Activated effector memory CD4-positive, alpha-beta T cell treated with anti-CD3 and anti-CD28 coated beads, Interleukin-2, amount 50 U/mL, for 16 hours (primary cell): Measurements from ENCODE around the gene GPR176.
"Not testable (repeated sequence)": the region's sequence is repeated elsewhere in the genome, so short reads cannot be mapped to it uniquely, and the experiment has no call there.

Experiments
- DNase-seq: peaks from one replicate; pipeline ENCODE4 v3.0.0-alpha.2; 2020

GPR176 gene

DNA sequence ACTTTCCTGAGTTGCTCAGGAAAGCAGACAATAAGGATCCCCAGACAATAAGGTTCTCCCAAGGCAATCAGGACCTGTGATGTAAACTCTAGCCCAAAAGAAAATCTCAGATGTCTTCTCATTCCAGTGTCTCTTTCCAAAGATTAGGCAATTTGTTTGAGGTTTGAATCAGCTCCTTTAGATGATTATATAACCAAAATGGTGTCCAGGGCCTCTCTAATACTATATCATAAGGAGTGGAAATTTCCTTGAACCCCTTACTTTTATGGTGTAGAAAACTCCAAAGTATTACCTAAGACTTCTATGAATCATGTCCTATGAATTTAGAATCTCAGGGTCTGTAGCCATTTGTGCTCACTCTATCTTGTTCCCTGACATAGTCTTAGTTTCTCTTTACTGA lies 65.9 kb downstream of the GPR176 start:
- DNase-seq, result no peak

DNA sequence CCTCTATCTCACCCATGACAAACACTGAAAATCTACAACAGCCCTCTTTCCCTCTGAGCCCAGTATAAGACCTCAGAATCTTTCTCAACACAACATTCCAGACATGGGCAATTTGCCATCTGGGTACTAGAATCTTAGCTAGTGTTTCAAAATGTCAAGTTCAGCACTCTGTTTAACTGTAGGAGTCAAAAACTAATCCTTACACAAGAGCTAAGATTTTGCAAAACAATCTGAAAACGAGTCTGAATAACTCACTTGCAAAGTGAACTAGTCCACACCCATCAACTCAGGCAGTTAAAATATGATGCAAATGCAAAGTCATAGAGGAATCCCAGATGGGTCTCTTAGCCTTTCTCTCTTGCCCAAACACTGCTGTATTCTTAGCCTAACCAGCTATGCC lies 67.8 kb downstream of the GPR176 start:
- no peak for DNase-seq

DNA sequence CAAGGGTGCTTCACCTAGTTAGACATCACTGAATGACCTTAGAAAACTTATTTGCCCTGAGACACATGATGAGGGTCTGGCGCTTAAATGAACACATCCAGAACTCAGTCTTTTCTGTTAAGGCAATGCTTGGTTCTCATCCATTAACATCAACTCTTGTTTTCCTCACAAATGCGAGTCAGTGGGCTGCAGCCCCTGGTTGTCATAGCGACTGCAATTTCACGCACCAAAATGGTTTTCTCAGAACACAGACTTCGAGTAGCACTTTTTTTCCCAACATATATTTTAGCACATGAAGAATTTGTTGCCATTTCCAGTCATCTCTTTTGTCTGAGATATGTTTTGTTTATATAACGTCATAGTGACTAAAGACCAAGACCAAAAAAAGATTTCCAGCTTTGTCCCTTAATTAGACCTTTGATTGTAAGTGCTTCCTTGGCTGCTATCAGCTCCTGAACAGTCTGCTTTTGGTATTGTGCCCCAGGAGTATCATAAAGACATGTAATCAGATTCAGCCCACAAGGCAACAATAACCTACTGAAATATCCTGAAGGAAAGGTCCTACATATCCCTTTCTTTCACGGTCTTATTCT lies 68.5 kb downstream of the GPR176 start:
- DNase-seq, result no peak

DNA sequence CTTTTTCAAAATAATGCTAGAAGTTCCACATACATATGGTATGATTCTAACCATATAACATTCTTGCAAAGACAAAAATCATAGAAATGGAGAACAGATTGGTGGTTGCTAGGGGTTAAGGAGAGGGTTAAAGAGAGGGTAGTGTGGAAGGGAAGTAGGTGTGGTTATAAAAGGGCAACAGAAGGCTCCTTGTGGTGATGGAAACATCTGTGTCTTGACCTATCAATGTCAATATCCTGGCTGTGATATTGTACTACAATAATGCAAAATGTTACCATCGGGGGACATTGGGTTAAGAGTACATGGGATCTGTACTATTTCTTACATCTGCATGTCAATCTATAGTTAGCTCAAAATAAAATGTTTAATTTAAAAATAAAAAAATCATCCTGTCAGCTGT lies 69.6 kb downstream of the GPR176 start:
- no peak for DNase-seq

DNA sequence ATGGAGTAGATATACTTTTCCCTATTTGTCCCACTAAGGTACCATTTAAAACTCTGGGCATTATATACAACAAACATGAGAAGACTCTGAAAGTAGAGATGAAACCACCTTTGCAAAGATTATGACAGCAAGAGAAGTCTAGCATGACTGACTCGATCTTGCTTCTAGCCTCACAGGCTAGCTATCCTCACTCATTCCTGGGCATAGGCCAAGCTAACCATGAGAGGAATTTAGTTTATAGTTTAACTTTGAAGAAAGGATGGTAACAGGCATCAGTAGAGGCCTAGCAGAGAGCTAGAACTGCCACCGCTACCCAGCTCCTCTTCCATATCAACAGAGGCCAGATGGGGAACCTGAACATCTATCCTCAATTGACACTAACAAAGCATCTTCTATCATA lies 74.0 kb downstream of the GPR176 start:
- DNase-seq, result no peak

DNA sequence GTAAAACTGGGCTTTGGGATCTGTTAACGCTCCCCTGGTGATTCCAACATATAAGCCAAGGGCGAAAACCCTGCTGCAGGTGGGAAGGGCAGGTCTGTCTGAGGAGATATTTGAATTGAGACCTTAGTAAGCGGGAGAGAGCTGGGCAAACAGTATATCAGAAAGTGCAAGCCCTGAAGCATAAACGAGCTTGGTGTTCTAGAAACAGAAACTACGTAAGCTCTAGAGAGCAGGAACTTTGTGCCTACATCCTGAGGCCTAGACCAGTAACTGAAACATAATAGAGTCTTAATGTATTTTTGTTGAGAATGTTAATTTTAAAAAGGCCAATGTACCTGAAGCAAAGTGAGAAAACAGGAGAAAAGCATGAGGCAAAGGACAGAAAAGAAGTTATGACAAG lies 74.5 kb downstream of the GPR176 start:
- no peak for DNase-seq

DNA sequence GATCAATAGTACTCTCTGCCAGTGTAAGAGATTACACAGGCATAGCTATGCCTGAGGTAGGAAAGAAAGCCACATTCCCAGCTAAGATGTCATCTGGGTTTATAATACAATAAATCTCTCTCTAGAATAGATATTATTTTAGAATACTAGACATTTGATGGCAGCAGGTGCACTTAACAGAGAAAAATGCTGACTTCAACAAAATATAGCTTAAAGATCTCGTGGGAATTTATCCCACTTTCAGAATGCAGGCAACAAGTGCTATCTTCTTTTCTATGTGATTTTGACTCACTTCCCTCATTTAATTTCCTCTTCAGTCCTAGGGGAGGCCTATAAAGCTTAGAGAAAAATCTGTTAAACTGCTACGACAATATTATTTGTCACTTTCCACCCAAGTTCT lies 76.5 kb downstream of the GPR176 start:
- DNase-seq, result no peak

DNA sequence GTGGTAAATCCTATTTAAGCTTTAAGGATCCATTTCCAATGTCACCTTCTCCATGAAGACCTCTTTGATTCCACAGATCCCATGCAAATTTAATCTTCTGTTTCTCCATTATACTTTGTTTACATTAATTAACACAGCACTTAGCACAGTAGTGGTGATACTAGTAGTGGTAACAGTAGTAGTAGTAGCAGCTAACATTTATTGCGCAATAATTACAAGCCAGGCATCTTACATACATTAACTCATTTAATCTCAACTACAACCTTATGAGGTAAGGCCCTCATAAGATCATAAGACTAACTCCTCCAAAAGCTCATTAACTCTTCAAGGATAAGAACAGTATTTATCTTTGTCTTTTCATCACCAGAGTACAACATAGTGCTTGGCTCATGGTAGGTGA lies 82.6 kb downstream of the GPR176 start:
- DNase-seq, result no peak

DNA sequence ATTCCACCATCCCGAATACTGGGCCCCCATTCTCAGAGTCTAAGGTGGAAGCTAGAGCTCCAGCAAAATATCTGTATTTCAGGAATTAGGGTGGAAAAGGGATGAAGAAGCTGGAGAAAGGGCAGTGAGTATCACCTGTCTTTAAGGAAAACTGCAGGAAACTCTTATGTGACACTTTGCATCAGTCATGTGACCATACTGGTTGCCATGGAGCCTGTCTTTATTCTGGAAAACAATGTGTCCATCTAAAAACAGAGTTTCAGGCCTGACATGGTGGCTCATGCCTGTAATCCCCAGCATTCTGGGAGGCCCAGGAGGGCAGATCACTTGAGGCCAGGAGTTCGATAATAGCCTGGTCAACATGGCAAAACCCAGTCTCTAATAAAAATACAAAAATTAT lies 84.5 kb downstream of the GPR176 start:
- no peak for DNase-seq

DNA sequence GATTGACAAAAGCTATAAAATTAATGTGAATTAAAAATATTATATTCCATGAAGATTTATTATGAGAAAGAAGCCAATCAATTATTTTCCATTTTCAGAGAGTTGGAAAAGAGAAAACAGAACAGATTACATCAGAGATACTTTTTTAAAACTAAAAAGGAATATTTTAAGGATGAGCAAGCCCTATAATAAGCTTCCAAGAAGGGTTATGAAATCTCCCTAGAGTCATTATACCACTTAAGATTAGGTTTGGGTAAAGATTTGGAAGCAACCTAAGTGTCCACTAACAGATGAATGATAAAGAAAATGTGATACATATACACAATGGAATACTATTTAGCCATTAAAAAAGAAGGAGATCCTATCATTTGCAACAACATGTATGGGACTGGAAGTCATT lies 85.8 kb downstream of the GPR176 start:
- no peak for DNase-seq

DNA sequence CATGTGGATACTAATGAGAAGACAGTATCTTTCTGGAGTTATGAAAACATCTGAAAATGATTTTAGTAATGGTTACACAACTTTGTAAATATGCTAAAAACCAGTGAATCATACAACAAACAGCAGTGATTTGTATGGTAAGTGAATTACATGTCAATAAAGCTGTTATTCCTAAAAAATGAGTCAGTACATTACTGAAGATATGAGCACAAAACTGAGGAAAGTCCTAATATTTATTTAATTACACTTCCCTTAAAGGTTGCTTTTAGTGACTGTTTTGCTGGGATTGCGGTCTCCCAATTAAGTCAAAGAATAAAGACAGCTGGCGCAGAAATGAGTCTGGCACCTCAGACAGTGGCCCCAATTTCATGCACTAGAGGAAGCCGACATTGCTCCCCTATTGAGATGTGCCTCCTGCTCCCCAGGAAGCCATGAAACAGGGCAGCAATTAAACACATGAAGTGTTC lies 86.5 kb downstream of the GPR176 start:
- DNase-seq, result no peak

DNA sequence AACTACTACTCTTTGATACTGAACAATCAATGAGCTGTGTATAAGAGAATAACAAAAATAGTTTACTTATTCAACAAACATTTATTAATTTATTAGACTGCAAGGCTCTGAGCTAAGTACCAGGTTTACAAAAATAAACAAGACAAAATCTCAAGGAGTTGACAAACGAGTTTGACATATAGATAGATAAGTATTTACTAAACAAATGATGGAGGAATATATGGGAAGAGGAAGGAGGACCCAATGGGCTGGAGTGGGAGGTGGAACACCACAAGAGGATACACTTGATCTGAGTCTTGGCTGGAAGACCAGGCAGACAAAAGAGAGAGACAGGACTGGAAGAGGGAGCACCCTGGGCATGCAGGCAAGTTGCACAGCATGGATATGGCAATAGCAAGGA lies 89.9 kb downstream of the GPR176 start:
- DNase-seq, result no peak

DNA sequence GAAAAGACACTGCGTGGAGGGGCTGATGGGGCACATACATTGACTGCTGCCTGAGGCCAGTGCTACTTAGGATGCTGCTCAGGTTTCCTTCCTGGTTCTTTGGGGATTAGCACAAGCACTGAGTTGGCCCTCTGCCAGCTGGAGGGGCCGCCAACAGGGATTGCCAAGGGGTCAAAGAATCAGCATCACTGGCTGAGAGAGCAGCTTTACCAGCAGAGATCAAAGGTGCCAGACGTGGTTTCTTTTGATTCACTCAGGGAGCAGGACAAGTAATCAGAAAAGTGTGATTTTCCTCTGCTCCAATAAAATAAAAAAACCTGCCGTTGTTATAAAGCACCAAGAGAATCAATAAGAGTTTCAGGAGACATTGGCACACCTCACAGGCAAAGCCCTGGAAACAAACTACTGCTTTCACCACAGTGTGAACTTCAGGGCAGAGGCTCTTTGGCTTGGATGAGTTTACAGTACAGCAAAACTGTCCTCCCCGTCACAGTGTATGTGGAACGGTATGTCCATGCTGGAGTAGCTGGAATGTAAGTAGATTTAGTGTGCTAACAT lies 91.6 kb downstream of the GPR176 start:
- DNase-seq, result no peak

DNA sequence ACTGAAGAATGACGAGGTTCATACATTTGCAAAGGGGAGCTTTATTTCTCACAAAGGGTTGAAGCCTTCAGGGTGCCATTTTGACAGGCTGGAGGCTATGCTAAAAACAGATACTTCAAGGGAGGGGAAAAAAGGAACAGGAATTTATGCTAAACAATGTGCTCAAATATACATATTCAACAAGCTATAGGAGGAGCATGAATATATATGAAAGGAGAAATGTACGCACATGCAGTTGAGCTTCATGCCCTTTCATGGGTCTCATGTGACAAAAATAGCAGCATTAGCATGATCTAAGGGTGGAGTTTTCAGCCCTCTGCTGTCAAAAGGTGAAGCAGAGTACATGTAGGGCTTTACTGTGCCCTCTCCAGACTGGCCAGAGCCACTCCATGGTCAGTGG lies 93.1 kb downstream of the GPR176 start:
- DNase-seq, result no peak

DNA sequence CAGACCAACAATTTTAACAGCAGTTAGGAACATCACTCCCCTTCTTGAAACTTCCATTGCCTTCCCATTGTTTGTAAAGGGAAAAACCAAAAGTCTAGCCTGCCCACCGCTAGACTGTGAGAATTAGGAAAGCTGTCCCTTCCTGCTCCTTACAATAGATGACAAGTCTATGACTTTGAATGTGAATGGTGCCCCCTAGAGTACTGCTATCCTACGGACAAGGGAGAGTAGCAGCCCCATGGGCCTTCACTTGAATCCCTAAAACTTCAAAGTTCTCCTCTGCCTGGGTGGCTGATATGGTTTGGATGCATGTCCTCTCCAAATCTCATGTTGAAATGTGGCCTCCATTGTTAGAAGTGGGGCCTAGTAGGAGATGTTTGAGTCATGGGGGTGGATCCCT lies 96.4 kb downstream of the GPR176 start:
- DNase-seq, result no peak

DNA sequence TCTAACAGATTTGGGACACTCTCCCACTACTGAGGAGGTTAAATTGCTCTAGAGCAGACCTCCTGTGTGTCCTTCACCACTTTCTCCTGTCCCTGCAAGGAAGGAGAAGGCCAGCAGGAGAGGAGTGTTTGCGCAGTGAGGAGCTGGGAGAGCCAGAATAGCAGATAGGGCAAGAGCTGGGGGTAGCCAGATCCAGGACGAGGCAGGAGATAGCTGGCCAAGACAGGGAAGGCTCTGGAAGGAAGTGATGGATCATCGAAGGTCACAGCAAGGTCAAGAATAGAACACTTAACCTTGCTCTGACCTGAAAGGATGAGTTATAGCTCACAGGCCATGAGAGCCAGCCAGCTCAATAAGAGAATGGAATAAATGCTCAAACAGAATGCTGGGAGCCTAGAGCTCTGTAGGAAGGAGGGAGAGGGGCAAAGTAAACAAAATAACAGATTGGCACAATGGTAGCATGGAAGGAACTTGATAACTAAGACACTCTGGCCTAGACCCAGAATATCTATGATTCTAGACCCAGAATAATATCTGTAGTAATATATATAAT lies 99.9 kb downstream of the GPR176 start:
- no peak for DNase-seq

DNA sequence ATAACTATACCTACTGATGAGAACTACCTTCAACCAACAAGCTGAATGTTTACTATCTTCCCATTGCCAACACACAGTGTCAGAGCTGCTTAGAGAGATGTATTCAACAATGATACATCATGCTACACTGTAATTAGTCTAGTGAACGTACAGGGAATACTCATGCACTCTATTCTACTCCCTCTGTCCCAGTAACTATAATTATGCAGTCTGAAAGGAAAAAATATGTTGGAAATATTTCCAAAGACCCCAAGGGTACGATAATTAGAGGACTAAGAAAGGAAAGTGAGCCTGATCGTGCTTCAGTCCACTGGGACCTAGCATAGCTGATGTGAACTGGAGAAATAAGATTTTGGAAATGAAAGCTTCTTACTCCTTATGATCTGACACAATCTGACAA lies 100.5 kb downstream of the GPR176 start:
- no peak for DNase-seq

DNA sequence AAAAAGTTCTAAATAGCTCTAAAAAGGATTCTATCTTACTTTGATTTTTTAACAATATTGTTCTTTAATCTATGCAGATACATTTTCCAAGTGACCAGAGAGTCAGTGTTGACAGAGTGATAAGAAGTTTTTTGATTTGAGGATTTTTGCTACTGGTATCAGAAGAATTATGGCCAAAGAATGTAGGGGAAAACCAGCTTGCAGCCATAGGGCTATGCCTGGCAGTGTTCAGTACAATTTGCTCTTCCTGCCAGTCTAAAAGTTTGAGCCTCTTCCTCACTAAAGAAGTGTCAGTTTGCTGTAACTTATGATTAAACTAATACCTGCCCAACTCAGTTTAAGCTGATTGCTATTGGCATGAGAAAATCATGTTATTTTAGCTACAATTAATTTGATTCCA lies 102.2 kb downstream of the GPR176 start:
- DNase-seq, result no peak

DNA sequence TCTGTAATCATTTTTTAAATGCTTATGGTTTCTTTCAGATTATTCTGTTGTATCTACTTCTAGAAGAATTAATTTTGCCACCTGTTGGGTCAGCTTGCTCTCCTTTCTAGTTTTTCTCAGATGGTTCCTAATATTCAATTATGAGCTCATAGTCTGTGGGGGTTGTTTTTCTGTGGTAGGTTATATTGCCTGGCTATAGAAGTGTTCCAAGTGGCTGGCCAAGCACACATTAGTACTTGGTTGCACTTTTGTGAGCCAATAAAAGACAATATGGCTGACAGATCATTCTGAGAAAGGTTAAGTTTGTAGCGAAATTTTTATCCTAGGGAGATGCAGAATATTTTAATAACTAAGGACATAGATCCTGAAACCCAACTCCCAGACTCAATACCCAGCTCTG lies 105.6 kb downstream of the GPR176 start:
- DNase-seq, result no peak

DNA sequence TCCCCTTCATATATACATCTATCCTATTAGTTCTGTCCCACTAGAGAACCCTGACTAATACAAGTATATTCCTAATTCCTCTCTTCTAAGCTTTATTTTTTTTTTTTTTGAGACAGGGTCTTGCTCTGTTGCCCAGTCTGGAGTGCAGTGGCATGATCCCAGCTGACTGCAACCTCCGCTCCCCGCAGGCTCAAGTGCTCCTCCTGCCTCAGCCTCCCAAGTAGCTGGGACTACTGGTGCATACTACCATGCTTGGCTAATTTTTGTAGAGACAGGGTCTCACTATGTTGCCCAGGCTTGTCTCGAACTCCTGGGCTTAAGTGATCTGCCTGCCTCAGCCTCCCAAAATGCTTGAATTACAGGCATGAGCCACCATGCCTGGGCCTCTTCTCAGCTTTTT lies 107.4 kb downstream of the GPR176 start:
- not testable (repeated sequence) for DNase-seq

DNA sequence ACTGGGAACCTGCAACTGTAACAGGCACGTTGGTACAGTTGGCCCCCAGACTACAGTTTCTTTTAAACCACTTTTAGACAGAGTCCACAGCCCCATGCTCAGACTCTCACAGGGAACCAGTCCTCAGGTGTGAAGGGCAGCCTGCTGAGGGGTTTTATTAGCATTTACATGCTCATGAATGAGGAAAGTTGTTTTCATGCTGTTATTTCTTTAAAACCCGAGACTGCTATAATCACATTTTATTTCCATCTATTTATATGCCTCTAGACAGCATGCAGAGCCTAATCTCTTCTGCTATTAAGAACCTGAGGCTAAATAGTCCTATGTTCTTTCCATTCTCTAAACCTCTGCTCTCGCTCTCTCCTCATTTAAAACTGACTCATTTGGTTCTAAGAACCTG lies 111.2 kb downstream of the GPR176 start:
- no peak for DNase-seq

DNA sequence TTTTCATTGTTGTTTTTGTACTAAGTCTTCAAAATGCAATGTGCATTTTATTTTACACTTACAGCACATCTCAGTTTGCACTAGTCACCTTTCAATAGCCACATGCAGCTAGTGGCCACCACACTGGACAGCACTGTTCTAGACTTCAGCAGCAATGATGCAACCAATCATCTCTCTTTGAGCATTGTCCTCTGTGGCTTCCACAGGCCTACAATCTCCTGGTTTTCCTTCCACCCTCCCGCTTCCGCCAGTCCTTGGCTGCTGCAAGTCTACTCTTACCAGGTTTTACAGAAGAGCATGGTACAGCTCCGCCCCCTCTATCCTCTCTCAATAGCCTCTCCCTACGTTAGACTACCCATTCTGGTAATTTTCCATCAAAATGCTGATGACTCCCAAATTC lies 112.3 kb downstream of the GPR176 start:
- DNase-seq, result no peak

DNA sequence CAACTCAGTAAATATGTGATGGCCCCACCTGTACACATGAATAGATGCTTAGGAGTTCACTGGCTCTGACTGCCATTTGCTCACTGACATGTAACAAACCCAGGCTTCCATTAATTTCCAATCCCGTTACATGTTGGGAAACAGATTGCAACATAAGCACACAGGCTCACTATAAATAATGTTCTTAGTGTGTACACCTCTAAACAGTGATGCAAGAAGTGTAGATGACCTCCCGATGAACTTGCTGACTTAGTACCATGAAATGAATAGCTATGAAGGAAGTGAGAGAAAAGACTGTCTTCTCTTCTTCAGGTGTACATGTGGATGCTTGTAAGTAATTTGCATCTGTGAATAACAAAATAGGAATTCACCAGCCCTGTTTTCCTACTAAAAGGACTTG lies 116.0 kb downstream of the GPR176 start:
- DNase-seq, result no peak

DNA sequence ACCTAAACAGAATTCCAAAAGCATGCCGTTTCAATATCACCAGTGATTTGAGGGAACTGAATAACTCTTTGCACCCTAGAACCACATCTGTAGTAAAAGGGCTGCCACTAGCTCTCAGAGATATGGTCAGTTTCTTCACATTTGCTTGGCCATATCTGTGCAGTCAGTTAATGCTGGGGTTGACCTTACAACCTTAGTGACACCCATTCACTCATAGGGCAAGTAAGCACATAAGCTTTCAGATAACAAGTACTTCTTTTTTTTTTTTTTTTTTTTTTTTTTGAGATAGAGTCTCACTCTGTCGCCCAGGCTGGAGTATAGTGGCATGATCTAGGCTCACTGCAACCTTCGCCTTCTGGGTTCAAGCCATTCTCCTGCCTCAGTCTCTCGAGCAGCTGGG lies 117.0 kb downstream of the GPR176 start:
- DNase-seq, result no peak

DNA sequence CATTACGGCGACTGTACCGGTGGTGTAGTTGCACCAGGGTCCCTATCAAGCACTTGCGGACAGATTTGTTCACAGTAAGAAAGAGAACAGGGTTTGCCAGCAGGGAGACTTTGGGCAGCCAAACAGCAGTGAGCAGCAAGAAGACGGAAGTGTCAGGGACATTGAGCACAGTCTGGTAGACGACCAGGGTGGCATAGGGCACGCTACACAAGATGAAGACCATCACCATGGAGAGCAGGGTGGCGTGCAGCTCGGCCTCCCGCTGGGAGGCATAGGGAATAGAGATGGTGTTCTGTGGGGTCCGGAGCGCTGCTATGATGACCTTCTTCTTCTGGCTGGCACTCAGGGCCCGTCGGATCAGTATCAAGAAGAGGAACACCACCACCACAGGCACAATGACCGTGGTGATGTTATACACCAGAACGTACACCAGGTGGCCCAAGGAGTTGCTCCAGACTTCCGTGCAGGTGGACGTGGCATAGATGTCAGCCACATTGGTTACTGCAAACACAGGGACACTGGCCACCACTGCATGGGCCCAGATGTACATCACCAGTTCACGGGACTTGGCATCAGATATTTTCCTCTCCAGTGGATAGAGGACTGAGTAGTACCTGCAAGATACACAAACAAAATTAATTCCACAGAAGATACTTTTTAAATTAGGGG lies 118.3 kb downstream of the GPR176 start:
- no peak for DNase-seq
